ENCODE results near the gene WASF2.

GRCh38 chr1:27509127-27510080 is 19.4 kb upstream of the WASF2 start:
- TF ChIP-seq CTCF (IDR thresholded peaks at IDR 0.05): no peak
- no peak for TF ChIP-seq POLR2A (IDR thresholded peaks at IDR 0.05)

Measured in body of pancreas (tissue), 4 donors.